ENCODE measurements around the gene PARD3. TPM values are rescaled to one million over a fixed set of nuclear protein-coding genes. Genes with fewer than 3 reads are reported as not detected.

The PARD3 gene
- total RNA-seq, 1 experiment from 2014 or later = 46.3 TPM

DNA sequence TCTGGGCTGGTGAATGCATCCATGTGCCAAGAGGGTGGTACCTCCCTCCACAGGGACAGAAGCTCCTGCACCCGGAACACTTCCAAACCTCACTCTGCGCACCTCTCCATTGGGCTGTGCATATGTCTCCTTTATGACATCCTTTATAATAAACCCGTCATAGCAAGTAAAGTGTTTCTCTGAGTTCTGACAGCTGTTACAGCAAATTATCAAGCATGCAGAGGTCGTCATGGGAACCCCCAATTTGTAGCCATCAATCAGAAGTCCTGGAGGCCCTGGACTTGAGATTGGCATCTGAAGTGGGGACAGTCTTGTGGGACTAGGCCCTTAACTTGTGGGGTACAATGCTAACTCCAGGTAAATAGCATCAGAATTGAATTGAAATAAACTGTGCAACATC lies 29.4 kb upstream of the PARD3 start:
- no peak for DNase-seq (ENCODE audit: low read depth, low spot score)
- no peak for ATAC-seq
- H3K4me2 ChIP-seq (ENCODE audit: low read length) = no peak overlapping the region
- intact Hi-C loops (cut with micrococcal nuclease) = no loop called here
- no peak overlapping the region for H3K4me3 ChIP-seq (replicated peaks in 1 of 2; ENCODE audit: low read depth in 1 of 2, low read length in 2 of 2)
- BruUV-seq (replicated peaks) = no TSS peak
- H3K36me3 ChIP-seq (ENCODE audit: control insufficient read depth in 1 of 2, insufficient read depth in 2 of 2, low read length in 2 of 2) = no peaks in the 10 kb centered on the region
- no peak overlapping the region for H3K9ac ChIP-seq (ENCODE audit: low read length)
- H3K27ac ChIP-seq (ENCODE audit: low read depth, low read length) = no peak overlapping the region
- POLR2A ChIA-PET = no interaction called here
- RAD21 ChIA-PET (ENCODE audit: low non-redundant PET in 1 of 2, low total read pairs in 2 of 2, uncharacterized antibody in 2 of 2, unreplicated experiment in 2 of 2) = no interaction called here
- H2AFZ ChIP-seq (ENCODE audit: low read depth, low read length, poor library complexity, severe bottlenecking) = no peak overlapping the region
- TF ChIP-seq, protein P1, sequence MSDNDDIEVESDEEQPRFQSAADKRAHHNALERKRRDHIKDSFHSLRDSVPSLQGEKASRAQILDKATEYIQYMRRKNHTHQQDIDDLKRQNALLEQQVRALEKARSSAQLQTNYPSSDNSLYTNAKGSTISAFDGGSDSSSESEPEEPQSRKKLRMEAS (IDR thresholded peaks at IDR 0.05) = no peak
- TF ChIP-seq POLR2A (IDR thresholded peaks at IDR 0.05; ENCODE audit: borderline replicate concordance, extremely low read depth, insufficient read depth, insufficient read length) (no peak), YY1 (IDR thresholded peaks at IDR 0.05; ENCODE audit: extremely low read depth, insufficient replicate concordance, low read depth, low read length) (no peak), TCF7L2 (IDR thresholded peaks at IDR 0.05; ENCODE audit: borderline replicate concordance, extremely low read depth, insufficient read depth, insufficient read length) (no peak), CBX3 (IDR thresholded peaks at IDR 0.05; ENCODE audit: low read depth) (no peak), RAD21 (IDR thresholded peaks at IDR 0.05; ENCODE audit: low read depth) (no peak), ZFX (IDR thresholded peaks at IDR 0.05) (no peak), EZH2 (IDR thresholded peaks at IDR 0.05) (no peak), CEBPB (IDR thresholded peaks at IDR 0.05; ENCODE audit: low read depth) (no peak), SRF (IDR thresholded peaks at IDR 0.05; ENCODE audit: low read depth) (no peak), EGR1 (IDR thresholded peaks at IDR 0.05; ENCODE audit: low read depth) (no peak), ZNF274 (IDR thresholded peaks at IDR 0.05; ENCODE audit: low read depth, low read length) (no peak), ELF1 (IDR thresholded peaks at IDR 0.05; ENCODE audit: borderline replicate concordance, low read depth) (no peak), SP1 (IDR thresholded peaks at IDR 0.05; ENCODE audit: low read depth) (no peak), JUND (IDR thresholded peaks at IDR 0.05) (no peak)
- TF ChIP-seq, protein P2, sequence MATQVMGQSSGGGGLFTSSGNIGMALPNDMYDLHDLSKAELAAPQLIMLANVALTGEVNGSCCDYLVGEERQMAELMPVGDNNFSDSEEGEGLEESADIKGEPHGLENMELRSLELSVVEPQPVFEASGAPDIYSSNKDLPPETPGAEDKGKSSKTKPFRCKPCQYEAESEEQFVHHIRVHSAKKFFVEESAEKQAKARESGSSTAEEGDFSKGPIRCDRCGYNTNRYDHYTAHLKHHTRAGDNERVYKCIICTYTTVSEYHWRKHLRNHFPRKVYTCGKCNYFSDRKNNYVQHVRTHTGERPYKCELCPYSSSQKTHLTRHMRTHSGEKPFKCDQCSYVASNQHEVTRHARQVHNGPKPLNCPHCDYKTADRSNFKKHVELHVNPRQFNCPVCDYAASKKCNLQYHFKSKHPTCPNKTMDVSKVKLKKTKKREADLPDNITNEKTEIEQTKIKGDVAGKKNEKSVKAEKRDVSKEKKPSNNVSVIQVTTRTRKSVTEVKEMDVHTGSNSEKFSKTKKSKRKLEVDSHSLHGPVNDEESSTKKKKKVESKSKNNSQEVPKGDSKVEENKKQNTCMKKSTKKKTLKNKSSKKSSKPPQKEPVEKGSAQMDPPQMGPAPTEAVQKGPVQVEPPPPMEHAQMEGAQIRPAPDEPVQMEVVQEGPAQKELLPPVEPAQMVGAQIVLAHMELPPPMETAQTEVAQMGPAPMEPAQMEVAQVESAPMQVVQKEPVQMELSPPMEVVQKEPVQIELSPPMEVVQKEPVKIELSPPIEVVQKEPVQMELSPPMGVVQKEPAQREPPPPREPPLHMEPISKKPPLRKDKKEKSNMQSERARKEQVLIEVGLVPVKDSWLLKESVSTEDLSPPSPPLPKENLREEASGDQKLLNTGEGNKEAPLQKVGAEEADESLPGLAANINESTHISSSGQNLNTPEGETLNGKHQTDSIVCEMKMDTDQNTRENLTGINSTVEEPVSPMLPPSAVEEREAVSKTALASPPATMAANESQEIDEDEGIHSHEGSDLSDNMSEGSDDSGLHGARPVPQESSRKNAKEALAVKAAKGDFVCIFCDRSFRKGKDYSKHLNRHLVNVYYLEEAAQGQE (IDR thresholded peaks at IDR 0.05; ENCODE audit: low read depth) = no peak
- TF ChIP-seq, protein P3, sequence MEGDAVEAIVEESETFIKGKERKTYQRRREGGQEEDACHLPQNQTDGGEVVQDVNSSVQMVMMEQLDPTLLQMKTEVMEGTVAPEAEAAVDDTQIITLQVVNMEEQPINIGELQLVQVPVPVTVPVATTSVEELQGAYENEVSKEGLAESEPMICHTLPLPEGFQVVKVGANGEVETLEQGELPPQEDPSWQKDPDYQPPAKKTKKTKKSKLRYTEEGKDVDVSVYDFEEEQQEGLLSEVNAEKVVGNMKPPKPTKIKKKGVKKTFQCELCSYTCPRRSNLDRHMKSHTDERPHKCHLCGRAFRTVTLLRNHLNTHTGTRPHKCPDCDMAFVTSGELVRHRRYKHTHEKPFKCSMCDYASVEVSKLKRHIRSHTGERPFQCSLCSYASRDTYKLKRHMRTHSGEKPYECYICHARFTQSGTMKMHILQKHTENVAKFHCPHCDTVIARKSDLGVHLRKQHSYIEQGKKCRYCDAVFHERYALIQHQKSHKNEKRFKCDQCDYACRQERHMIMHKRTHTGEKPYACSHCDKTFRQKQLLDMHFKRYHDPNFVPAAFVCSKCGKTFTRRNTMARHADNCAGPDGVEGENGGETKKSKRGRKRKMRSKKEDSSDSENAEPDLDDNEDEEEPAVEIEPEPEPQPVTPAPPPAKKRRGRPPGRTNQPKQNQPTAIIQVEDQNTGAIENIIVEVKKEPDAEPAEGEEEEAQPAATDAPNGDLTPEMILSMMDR (IDR thresholded peaks at IDR 0.05 in 2 of 3, conservative IDR thresholded peaks at IDR 0.05 in 1 of 3; ENCODE audit: borderline replicate concordance in 1 of 3, insufficient read depth in 1 of 3, low read depth in 2 of 3, low read length in 2 of 3) = no peak
- TF ChIP-seq, protein P4, sequence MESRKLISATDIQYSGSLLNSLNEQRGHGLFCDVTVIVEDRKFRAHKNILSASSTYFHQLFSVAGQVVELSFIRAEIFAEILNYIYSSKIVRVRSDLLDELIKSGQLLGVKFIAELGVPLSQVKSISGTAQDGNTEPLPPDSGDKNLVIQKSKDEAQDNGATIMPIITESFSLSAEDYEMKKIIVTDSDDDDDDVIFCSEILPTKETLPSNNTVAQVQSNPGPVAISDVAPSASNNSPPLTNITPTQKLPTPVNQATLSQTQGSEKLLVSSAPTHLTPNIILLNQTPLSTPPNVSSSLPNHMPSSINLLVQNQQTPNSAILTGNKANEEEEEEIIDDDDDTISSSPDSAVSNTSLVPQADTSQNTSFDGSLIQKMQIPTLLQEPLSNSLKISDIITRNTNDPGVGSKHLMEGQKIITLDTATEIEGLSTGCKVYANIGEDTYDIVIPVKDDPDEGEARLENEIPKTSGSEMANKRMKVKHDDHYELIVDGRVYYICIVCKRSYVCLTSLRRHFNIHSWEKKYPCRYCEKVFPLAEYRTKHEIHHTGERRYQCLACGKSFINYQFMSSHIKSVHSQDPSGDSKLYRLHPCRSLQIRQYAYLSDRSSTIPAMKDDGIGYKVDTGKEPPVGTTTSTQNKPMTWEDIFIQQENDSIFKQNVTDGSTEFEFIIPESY (IDR thresholded peaks at IDR 0.05; ENCODE audit: extremely low read depth, insufficient replicate concordance, low read length) = no peak
- TF ChIP-seq, protein P5, sequence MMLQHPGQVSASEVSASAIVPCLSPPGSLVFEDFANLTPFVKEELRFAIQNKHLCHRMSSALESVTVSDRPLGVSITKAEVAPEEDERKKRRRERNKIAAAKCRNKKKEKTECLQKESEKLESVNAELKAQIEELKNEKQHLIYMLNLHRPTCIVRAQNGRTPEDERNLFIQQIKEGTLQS (IDR thresholded peaks at IDR 0.05) = no peak
- no peaks in the 10 kb centered on the region for H3K9me3 ChIP-seq (ENCODE audit: control insufficient read depth in 1 of 2, insufficient read depth in 1 of 2, low read depth in 1 of 2, low read length in 2 of 2)
- CTCF ChIA-PET = no interaction called here
- no peaks in the 10 kb centered on the region for H3K79me2 ChIP-seq (ENCODE audit: insufficient read depth, low read length)
- H3K27me3 ChIP-seq (ENCODE audit: insufficient read depth, low read length) = no peaks in the 10 kb centered on the region
- H3K9me2 ChIP-seq (ENCODE audit: insufficient read depth) = no peaks in the 10 kb centered on the region
- no peaks in the 10 kb centered on the region for H4K20me1 ChIP-seq (ENCODE audit: insufficient read depth)
- H3K4me1 ChIP-seq (ENCODE audit: control insufficient read depth in 1 of 2, insufficient read depth in 2 of 2, low read length in 2 of 2) = no peaks in the 10 kb centered on the region; a peak in 1 of 4 replicates

All from HCT116 (cell line).